ENCODE measurements around the gene POLR3H.

GRCh38 chr22:41570221-41570620 is 26.0 kb upstream of the POLR3H start:
- no peak for TF ChIP-seq POLR2AphosphoS5 (IDR thresholded peaks at IDR 0.05)
- no peak for TF ChIP-seq CTCF (IDR thresholded peaks at IDR 0.05 in 8 of 11, conservative IDR thresholded peaks at IDR 0.05 in 3 of 11)
- no peak for TF ChIP-seq POLR2A (IDR thresholded peaks at IDR 0.05)
